Left lung (tissue), 10 donors: ENCODE measurements around the gene TNFRSF12A. TPM values are rescaled to one million over a fixed set of nuclear protein-coding genes. Genes with fewer than 3 reads are reported as not detected.

Experiments
- ATAC-seq: fragments of 200-7000 bp; cut with Tn5 transposase; one replicate; pipeline ENCODE4 v1.9.1; 2020; ENCODE audit warnings: moderate library complexity
- DNase-seq, 4 donors: peaks; one replicate each; pipeline ENCODE4 v3.0.0-alpha.2; 2013 to 2020
- H3K27ac ChIP-seq, 2 donors: fragments of 200-600 bp; sonication (generic) in 1 of 2; one replicate each; pipeline versions ENCODE4 v1.5.0 to v1.8.0; 2020 to 2021
- H3K27me3 ChIP-seq, 2 donors: fragments of 200-600 bp; sonication (generic) in 1 of 2; one replicate each; pipeline versions ENCODE4 v1.5.0 to v1.8.0; 2020 to 2021
- H3K36me3 ChIP-seq, 2 donors: fragments of 200-600 bp; sonication (generic) in 1 of 2; one replicate each; pipeline versions ENCODE4 v1.5.0 to v1.8.0; 2020 to 2021
- H3K4me1 ChIP-seq, 2 donors: fragments of 200-600 bp; one replicate each; pipeline ENCODE4 v1.8.0; 2021
- H3K4me3 ChIP-seq, 2 donors: fragments of 200-600 bp; sonication (generic) in 1 of 2; one replicate each; pipeline versions ENCODE4 v1.5.0 to v1.8.0; 2020 to 2021; ENCODE audit warnings: mild to moderate bottlenecking in 1 of 2
- H3K9me3 ChIP-seq, 2 donors: fragments of 200-600 bp; sonication (generic) in 1 of 2; one replicate each; pipeline versions ENCODE4 v1.5.0 to v1.8.0; 2020 to 2021
- intact Hi-C, 2 donors: fragments of 100-400 bp; cut with DNase I; formaldehyde crosslinking; loops; one replicate each; pipeline versions ENCODE4 v1.11.2 to v1.14.2; 2022
- polyA plus RNA-seq, 6 donors: library from polyadenylated mRNA; unstranded; fragments of 120-200 nt; gene quantifications; one replicate each; pipeline ENCODE4 v1.2.1, GENCODE V29; 2013; ENCODE audit not compliant: insufficient read length in 6 of 6
- total RNA-seq, 2 donors: library from RNA; stranded (reverse); fragmentation: NEBNext Ultra II Directional; extraction: Animal tissue kit (Norgen Biotek cat#: 25700); gene quantifications; one replicate each; pipeline ENCODE4 v1.2.1, GENCODE V29; 2021
- TF ChIP-seq, protein P1 (sequence below), 2 donors: fragments of 200-600 bp; sonication (generic) in 1 of 2; IDR thresholded peaks; one replicate each; pipeline versions ENCODE4 v1.5.0 to v1.8.0; 2021; ENCODE audit warnings: antibody characterized with exemption in 2 of 2
- donor health status: DM: no; HTN: yes; CAD: no.
- donor health status: DM: no; HTN: no; CAD: no.

The TNFRSF12A gene
- total and polyA plus RNA-seq, 8 donors, result 2.6 to 126 (median 4.8) TPM

DNA sequence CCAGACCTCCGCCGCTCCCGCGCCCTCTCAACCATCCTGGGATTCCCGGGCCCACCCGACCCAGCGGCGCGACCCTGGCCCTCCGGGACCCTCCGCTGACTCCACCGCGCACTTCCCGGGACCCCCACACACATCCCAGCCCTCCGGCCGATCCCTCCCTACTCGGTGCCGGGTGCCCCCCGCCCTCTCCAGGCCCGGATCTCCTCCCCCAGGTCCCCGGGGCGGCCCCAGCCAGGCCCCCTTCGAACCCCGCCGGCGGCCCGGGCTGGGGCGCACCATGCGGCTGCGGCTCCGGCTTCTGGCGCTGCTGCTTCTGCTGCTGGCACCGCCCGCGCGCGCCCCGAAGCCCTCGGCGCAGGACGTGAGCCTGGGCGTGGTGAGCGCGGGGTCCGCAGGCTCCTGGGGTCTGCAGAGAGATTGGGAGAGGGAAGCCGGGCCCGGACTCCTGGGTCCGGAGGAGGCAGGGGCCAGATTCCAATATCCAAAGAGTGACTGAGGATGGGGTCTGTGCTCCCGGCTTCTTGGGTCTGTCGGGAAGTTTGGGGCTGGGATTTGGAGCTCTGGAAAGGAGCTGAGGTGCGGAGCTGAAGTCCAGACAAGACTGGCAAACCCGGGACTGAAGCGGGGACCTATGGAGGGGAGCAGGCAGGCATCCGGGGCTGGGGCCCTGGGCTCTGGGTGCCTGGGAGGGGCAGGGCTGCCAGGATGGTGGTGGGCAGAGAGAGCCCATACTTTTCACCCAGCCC, 26.6 kb downstream of the TNFRSF12A start:
- peak in 2 of 4 donors; percentile 32 to 89 for DNase-seq
- Histone ChIP-seq H3K4me3 (peak overlapping the region; percentile 25 to 61), H3K36me3 (no peaks in the 10 kb centered on the region), H3K27ac (peak overlapping the region in 1 of 2 donors; percentile 86), H3K9me3 (no peaks in the 10 kb centered on the region), H3K27me3 (peaks cover 55 to 86% of the 10 kb centered on the region in 2 donors), H3K4me1 (peaks cover 15 to 55% of the 10 kb centered on the region in 2 donors)
- intact Hi-C loops, result no loop called here
- ATAC-seq, result no peak
- TF ChIP-seq, protein P1, sequence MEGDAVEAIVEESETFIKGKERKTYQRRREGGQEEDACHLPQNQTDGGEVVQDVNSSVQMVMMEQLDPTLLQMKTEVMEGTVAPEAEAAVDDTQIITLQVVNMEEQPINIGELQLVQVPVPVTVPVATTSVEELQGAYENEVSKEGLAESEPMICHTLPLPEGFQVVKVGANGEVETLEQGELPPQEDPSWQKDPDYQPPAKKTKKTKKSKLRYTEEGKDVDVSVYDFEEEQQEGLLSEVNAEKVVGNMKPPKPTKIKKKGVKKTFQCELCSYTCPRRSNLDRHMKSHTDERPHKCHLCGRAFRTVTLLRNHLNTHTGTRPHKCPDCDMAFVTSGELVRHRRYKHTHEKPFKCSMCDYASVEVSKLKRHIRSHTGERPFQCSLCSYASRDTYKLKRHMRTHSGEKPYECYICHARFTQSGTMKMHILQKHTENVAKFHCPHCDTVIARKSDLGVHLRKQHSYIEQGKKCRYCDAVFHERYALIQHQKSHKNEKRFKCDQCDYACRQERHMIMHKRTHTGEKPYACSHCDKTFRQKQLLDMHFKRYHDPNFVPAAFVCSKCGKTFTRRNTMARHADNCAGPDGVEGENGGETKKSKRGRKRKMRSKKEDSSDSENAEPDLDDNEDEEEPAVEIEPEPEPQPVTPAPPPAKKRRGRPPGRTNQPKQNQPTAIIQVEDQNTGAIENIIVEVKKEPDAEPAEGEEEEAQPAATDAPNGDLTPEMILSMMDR (IDR thresholded peaks at IDR 0.05), result no peak

- intact Hi-C loops, result no loop called here
- H3K4me1 ChIP-seq, result peaks cover 15 to 55% of the 10 kb centered on the region in 2 donors
- peak overlapping the region in 1 of 2 donors; percentile 61 for H3K4me3 ChIP-seq
- peaks cover 55 to 81% of the 10 kb centered on the region in 2 donors for H3K27me3 ChIP-seq
- TF ChIP-seq, protein P1 (IDR thresholded peaks at IDR 0.05), result no peak
- DNase-seq, result no peak
- peak overlapping the region in 1 of 2 donors; percentile 86 for H3K27ac ChIP-seq
- H3K36me3 ChIP-seq, result no peaks in the 10 kb centered on the region
- H3K9me3 ChIP-seq, result no peaks in the 10 kb centered on the region
- ATAC-seq, result no peak
Measured at GRCh38 chr16:3047387-3047720, 27.2 kb downstream of the TNFRSF12A start.

- ATAC-seq, result no peak
- H3K27me3 ChIP-seq, result peaks cover 40 to 54% of the 10 kb centered on the region in 2 donors
- DNase-seq, result no peak
- H3K36me3 ChIP-seq, result no peaks in the 10 kb centered on the region
- intact Hi-C loops, result no loop called here
- TF ChIP-seq, protein P1 (IDR thresholded peaks at IDR 0.05), result no peak
- H3K4me1 ChIP-seq, result peaks cover 15 to 66% of the 10 kb centered on the region in 2 donors
- peak overlapping the region in 1 of 2 donors; percentile 3 for H3K4me3 ChIP-seq
- no peaks in the 10 kb centered on the region for H3K9me3 ChIP-seq
- peak overlapping the region in 1 of 2 donors; percentile 86 for H3K27ac ChIP-seq
Measured at GRCh38 chr16:3049921-3050481, 29.8 kb downstream of the TNFRSF12A start.

DNA sequence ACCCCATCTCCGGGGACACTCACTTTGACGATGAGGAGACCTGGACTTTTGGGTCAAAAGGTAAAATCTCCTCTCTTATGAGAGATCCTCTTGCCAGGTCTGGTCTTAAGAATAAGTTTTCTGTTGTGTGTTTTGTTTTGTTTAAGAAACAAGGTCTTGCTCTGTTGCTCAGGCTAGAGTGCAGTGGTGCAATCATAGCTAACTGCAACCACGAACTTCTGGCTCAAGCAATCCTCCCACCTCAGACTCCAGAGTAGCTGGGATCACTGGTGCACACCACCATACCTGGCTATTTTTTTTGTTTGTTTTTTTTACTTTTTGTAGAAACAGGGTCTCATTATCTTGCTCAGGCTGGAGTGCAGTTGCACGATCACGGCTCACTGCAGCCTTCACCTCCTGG, 30.3 kb downstream of the TNFRSF12A start:
- no peak for ATAC-seq
- Histone ChIP-seq H3K36me3 (no peaks in the 10 kb centered on the region), H3K27me3 (peaks cover 35 to 49% of the 10 kb centered on the region in 2 donors), H3K4me1 (peaks cover 12 to 66% of the 10 kb centered on the region in 2 donors), H3K4me3 (peak overlapping the region in 1 of 2 donors; percentile 3), H3K27ac (peak overlapping the region in 1 of 2 donors; percentile 86), H3K9me3 (no peaks in the 10 kb centered on the region)
- TF ChIP-seq, protein P1 (IDR thresholded peaks at IDR 0.05), result no peak
- intact Hi-C loops, result no loop called here
- DNase-seq, result no peak

GRCh38 chr16:3051009-3051408, 30.8 kb downstream of the TNFRSF12A start:
- intact Hi-C loops, result no loop called here
- TF ChIP-seq, protein P1 (IDR thresholded peaks at IDR 0.05), result no peak
- no peak for ATAC-seq

More at GRCh38 chr16:3051009-3051408, 30.8 kb downstream of the TNFRSF12A start:
- Histone ChIP-seq H3K27me3 (peaks cover 30 to 44% of the 10 kb centered on the region in 2 donors), H3K27ac (peak overlapping the region in 1 of 2 donors; percentile 86), H3K4me3 (peak overlapping the region in 1 of 2 donors; percentile 3), H3K9me3 (no peaks in the 10 kb centered on the region), H3K36me3 (no peaks in the 10 kb centered on the region), H3K4me1 (peaks cover 7 to 64% of the 10 kb centered on the region in 2 donors)
- DNase-seq, result no peak
